ENCODE data around the gene RAB5A.

- TF ChIP-seq POLR2A (IDR thresholded peaks at IDR 0.05), result no peak
- no peak for TF ChIP-seq CTCF (IDR thresholded peaks at IDR 0.05)
These were observed 13.8 kb downstream of the RAB5A start for GRCh38 chr3:19960696-19961095.

Data from right lobe of liver (tissue), 4 donors.